ENCODE data around the gene STOX2. TPM values are rescaled to one million over a fixed set of nuclear protein-coding genes. Genes with fewer than 3 reads are reported as not detected.

Gene STOX2
- total and polyA plus RNA-seq, 2 donors (not counting 3 experiments of a cell fraction or from before 2014, with no cell fraction given), result 0.03 to 0.24 TPM

DNA sequence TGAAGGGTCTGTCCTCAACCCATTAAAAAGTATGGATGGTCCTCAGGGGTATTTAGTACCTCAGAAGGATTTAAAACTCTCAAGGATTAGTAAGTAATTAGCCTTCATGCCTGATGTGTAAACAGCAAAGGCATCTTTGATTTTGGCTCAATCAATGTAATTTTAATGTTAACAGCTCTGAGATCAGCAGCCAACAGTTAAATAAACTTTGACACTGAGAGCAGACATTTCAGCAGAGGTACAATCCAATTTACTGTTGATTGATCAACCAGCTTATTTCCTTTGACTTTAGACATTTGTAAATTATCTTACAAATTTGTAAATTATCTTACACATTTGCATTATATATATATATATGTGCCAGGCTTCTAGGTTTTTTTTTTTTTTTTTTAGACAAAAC is 36.9 kb downstream of the STOX2 start:
- Histone ChIP-seq H3K79me2 (ENCODE audit: control insufficient read depth, insufficient read depth, low read length) (no peaks in the 10 kb centered on the region), H3K27ac (ENCODE audit: insufficient read depth, low read depth, low read length) (no peak overlapping the region), H3K36me3 (ENCODE audit: control insufficient read depth in 2 of 2, extremely low read depth in 1 of 2, insufficient read depth in 2 of 2, low read length in 2 of 2) (no peaks in the 10 kb centered on the region), H2AFZ (ENCODE audit: low read depth, low read length) (no peak overlapping the region), H4K20me1 (replicated peaks; ENCODE audit: control insufficient read depth, extremely low read depth, insufficient read depth, low read length) (no peaks in the 10 kb centered on the region), H3K27me3 (ENCODE audit: control insufficient read depth in 2 of 2, insufficient read depth in 2 of 2, low read length in 2 of 2) (no peaks in the 10 kb centered on the region), H3K4me2 (ENCODE audit: insufficient read depth, low read length) (no peak overlapping the region), H3K9me3 (replicated peaks; ENCODE audit: control insufficient read depth, insufficient read depth, low read length) (no peaks in the 10 kb centered on the region), H3K9me1 (replicated peaks; ENCODE audit: control insufficient read depth, extremely low read depth, insufficient read depth, low read length) (no peaks in the 10 kb centered on the region), H3K4me3 (replicated peaks in 1 of 3; ENCODE audit: insufficient read depth in 1 of 3, low read depth in 1 of 3, low read length in 3 of 3) (no peak overlapping the region), H3K4me1 (ENCODE audit: control insufficient read depth, extremely low read depth, insufficient read depth, low read length) (no peaks in the 10 kb centered on the region), H3K9ac (replicated peaks; ENCODE audit: extremely low read depth, insufficient read depth, low read length) (no peak overlapping the region)
- DNase-seq (ENCODE audit: low read depth, low spot score), result no peak
- TF ChIP-seq POLR2AphosphoS5 (IDR thresholded peaks at IDR 0.05; ENCODE audit: insufficient read depth, low read depth, low read length) (no peak), GATA2 (IDR thresholded peaks at IDR 0.05; ENCODE audit: insufficient read depth, insufficient read length, low read depth, low read length) (no peak), FOS (IDR thresholded peaks at IDR 0.05; ENCODE audit: borderline replicate concordance, insufficient read depth, low read length) (no peak), MAX (IDR thresholded peaks at IDR 0.05; ENCODE audit: insufficient read depth, insufficient read length) (no peak), EZH2 (IDR thresholded peaks at IDR 0.05; ENCODE audit: borderline replicate concordance, low read depth, low read length, severe bottlenecking) (no peak), MYC (IDR thresholded peaks at IDR 0.05; ENCODE audit: low read depth, low read length) (no peak), JUN (IDR thresholded peaks at IDR 0.05; ENCODE audit: borderline replicate concordance, insufficient read depth, insufficient read length, low read depth) (no peak), POLR2A (IDR thresholded peaks at IDR 0.05; ENCODE audit: low read depth, low read length) (no peak)
- TF ChIP-seq, protein P1, sequence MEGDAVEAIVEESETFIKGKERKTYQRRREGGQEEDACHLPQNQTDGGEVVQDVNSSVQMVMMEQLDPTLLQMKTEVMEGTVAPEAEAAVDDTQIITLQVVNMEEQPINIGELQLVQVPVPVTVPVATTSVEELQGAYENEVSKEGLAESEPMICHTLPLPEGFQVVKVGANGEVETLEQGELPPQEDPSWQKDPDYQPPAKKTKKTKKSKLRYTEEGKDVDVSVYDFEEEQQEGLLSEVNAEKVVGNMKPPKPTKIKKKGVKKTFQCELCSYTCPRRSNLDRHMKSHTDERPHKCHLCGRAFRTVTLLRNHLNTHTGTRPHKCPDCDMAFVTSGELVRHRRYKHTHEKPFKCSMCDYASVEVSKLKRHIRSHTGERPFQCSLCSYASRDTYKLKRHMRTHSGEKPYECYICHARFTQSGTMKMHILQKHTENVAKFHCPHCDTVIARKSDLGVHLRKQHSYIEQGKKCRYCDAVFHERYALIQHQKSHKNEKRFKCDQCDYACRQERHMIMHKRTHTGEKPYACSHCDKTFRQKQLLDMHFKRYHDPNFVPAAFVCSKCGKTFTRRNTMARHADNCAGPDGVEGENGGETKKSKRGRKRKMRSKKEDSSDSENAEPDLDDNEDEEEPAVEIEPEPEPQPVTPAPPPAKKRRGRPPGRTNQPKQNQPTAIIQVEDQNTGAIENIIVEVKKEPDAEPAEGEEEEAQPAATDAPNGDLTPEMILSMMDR (IDR thresholded peaks at IDR 0.05; ENCODE audit: extremely low read depth in 1 of 2, insufficient read depth in 1 of 2, low read depth in 1 of 2, low read length in 2 of 2), result no peak
- dilution Hi-C loops (cut with MboI; ENCODE audit: extremely low pct_ligation_motif_present, low sequenced_read_pairs), result no loop called here
- ChIA-PET CTCF (interaction anchor here (1.1 kb wide), 1 partner anchor 11 kb away, joined by 3 read pairs; no protein-coding TSS in a partner anchor), POLR2A (no interaction called here)
- FAIRE-seq, result no peak
- no TSS peak for BruUV-seq (replicated peaks)
- intact Hi-C loops (cut with micrococcal nuclease), result no loop called here
